Astrocyte of the spinal cord (primary cell): ENCODE measurements around the gene IQCM.

Source experiments
- DNase-seq: peaks from one replicate; pipeline ENCODE4 v3.0.0; 2011; ENCODE audit warnings: low read depth, low spot score
- H3K4me3 ChIP-seq: 2 replicates; pipeline ENCODE4 v1.5.1; 2011; ENCODE audit warnings: low read depth, mild to moderate bottlenecking, low read length, moderate library complexity
- in situ Hi-C: cut with HindIII; loops from 2 replicates; pipeline ENCODE4 v1.10.0; 2017; ENCODE audit warnings: low sequenced_read_pairs
- TF ChIP-seq, protein P1 (sequence below): IDR thresholded peaks from 2 replicates; pipeline ENCODE4 v1.5.1; 2012; ENCODE audit warnings: low read depth, mild to moderate bottlenecking, low read length, inconsistent platforms

IQCM gene

DNA sequence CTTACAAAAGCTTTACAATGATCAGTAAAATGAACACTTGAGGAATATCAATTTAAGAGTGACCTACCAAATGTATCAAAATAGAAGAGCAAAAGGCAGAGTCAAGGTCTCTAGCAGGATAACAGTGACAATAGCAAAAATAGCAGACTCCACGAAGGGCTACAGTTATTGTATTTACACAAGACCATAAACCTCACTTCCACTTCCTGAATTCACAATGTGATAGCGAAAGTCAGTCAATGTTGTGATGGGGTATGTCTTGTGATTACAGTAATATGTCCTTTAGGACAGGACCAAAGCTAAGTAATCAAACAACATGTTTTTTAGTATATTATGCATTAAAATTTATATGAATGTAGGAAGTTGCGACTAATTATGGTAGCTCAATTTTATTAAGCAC is 139.6 kb downstream of the IQCM start:
- TF ChIP-seq, protein P1, sequence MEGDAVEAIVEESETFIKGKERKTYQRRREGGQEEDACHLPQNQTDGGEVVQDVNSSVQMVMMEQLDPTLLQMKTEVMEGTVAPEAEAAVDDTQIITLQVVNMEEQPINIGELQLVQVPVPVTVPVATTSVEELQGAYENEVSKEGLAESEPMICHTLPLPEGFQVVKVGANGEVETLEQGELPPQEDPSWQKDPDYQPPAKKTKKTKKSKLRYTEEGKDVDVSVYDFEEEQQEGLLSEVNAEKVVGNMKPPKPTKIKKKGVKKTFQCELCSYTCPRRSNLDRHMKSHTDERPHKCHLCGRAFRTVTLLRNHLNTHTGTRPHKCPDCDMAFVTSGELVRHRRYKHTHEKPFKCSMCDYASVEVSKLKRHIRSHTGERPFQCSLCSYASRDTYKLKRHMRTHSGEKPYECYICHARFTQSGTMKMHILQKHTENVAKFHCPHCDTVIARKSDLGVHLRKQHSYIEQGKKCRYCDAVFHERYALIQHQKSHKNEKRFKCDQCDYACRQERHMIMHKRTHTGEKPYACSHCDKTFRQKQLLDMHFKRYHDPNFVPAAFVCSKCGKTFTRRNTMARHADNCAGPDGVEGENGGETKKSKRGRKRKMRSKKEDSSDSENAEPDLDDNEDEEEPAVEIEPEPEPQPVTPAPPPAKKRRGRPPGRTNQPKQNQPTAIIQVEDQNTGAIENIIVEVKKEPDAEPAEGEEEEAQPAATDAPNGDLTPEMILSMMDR: no peak
- in situ Hi-C loops: no loop called here
- DNase-seq: no peak
- H3K4me3 ChIP-seq: no peak overlapping the region

DNA sequence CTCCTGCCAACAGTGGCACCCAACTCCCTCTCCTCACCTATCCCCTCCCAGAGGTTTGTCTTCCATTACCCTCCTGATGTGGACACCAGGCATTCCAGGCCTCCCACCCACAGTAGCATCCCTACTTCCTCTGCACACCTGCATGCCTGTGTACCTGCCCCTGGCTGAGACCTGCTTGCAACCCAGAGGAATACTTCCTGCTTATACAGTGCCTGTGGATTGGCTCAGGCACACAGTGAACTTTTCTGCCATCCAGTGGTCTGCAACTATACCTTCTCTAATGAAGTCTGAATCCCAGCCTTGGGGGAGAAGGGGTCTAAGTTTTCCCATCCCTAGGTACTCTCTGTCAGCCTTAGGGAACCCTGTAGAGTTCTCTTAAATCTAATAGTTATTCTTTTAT is 169.9 kb downstream of the IQCM start:
- H3K4me3 ChIP-seq: no peak overlapping the region
- in situ Hi-C loops: no loop called here
- DNase-seq: no peak
- TF ChIP-seq, protein P1: no peak

- H3K4me3 ChIP-seq: no peak overlapping the region
- TF ChIP-seq, protein P1: no peak
- in situ Hi-C loops: no loop called here
- DNase-seq: peak; percentile 29
Measured at GRCh38 chr4:149638073-149638472, 177.6 kb downstream of the IQCM start.

DNA sequence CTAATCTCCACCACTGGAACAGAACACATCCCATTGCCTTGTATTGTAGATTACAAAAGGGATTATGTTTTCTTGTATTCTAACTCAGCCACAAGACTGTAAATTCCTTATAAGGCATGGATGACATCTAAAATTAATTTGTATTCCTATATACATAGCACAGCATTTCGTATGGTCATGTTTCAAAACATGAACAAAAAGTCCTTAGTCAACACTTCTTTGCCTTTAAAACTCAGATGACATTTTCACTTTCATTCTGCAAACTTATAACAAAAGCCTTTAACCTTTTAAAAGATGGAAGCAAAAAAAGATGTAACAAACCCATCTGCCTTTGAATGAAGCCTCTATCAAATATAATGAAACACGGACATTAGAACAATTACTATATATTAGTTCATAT is 181.3 kb downstream of the IQCM start:
- in situ Hi-C loops: no loop called here
- H3K4me3 ChIP-seq: no peak overlapping the region
- TF ChIP-seq, protein P1: no peak
- DNase-seq: no peak

- no peak for DNase-seq
- in situ Hi-C loops: no loop called here
- H3K4me3 ChIP-seq: no peak overlapping the region
- TF ChIP-seq, protein P1: no peak
Measured at GRCh38 chr4:149631629-149632028, 184.0 kb downstream of the IQCM start.

GRCh38 chr4:149630064-149630463 is 185.6 kb downstream of the IQCM start:
- in situ Hi-C loops: no loop called here
- no peak for DNase-seq
- no peak overlapping the region for H3K4me3 ChIP-seq
- TF ChIP-seq, protein P1: no peak
